GM18858 (cell line): Measurements from ENCODE around the gene CNGA3.

Experiments
- ATAC-seq: cut with Tn5 transposase; IDR thresholded peaks from one replicate; pipeline ENCODE4 v1.9.1; 2021; ENCODE audit not compliant: unreplicated experiment

Gene CNGA3

DNA sequence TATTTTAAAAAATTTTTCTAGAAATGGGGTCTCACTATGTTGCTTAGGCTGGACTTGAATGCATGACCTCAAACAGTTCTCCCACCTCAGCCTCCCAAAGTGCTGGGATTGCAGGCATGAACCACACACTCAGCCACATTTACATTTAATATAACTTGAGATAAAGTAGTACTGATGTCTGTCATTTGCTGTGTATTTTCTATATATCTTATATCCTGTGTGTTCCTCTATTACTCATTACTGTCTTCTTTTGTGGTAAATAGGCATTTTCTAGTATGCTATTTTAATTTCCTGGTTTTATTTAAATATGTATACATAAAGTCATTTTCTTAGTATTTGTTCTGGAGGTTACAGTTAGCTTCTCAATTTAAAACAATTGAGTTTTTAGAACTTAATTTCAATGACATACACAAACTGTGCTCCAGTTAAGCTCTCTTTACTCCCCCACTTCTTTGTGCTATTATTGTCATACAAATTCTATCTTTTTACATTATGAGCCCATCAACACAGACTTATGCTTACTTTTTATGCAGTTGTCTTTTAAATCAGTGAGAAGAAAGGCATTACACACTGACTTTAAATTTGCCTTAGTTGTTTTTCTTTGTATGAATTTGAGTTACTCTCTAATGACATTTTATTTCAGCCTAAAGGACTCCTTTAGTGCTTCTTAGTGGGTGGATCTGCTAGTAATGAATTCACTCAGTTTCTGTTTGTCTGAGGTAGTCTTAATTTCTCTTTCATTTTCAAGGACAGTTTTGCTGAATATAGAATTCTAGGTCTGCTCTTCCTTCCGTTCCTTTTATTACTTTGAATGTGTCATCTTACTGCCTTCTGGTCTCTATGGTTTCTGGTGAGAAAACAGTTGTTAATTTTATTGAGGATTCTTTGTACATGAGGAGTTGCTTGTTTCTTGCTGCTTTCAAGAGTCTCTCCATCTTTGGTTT, 92.2 kb downstream of the CNGA3 start:
- peak; percentile 92 for ATAC-seq

DNA sequence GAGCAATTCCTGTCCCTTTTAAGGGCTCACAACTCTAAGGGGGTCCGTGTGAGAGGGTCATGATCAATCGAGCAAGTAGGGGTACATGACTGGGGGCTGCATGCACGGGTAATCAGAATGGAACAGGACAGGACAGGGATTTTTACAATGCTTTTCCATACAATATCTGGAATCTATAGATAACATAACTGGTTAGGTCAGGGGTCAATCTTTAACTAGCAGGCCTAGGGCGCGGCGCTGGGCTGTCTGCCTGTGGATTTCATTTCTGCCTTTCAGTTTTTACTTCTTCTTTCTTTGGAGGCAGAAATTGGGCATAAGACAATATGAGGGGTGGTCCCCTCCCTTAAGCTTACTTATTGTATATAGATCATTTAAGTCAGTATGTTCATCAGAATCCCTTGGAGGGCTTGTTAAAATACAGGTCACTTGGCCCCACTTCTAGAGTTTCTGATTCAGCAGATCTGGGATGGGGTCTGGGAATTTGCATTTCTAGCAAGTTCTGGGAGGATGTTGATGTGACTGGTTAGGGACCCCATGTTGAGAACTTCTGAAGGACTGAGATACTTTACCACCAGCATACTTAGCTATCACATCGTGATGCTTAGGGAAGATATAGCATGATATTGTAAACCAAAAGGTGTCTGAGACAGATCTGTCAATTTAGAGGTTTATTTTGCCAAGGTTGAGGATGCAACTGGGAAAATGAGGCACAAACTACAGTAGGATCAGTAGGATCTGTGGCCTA, 95.6 kb downstream of the CNGA3 start:
- no peak for ATAC-seq

DNA sequence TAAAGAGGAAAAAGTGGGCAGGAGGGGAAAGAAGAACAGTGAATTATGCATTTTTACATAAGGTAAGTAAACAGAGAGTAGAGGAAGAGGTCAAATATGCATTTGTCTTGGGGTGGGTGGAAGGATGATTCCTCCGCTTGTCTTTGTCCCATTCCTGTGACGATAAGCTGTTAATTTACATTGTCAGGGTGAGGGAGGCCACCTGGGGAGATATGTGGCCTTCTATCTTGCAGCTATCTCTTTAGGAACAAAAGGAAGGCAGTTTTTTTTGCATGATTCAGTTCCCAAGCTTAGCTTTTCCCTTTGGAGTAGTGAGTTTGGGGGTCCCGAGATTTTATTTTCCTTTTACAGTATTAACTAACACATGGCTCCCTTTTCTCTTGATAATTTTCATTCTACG, 96.2 kb downstream of the CNGA3 start:
- no peak for ATAC-seq

DNA sequence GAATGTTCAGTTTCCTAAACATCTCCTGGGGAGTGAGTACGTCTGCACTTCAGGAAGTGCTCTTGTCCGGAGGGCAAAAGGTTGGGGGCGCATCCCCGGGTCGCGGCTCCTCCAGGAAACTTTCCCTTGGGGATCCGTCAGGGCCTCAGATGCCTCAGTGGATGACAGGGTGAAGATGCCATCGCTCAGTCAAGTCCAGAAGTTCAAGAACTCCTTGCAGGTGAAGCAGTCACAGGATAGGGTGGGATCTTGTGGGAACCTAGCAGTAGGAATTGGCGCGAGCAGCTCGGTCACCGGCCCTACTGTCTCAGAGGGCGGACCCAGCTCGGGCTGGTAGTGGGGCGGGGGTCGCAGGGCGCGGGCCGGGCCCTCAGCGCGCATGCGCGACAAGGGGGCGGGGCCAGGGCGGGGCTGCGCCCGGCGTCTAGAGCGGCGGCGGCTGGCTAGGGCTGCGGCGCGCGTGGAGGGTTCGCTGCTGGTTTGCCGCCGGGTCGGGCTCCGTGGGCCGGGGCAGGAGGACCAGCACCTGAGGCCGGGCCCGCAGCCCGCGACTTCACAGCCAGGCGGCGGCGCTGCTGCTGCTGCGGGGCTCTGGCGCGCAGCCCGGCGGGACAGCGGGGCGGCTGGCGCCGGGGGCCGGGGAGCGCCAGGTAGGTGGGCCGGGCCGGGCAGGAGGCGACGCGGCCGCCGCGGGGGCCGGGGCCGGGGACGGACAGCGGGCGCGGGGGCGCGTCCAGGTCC, 98.3 kb downstream of the CNGA3 start, which contains the start of gene INPP4A:
TSS of gene INPP4A (plus strand) at position 423 of the 741 bp plus-strand sequence. CDS start 75,191 bp downstream, outside the sequence.
- ATAC-seq = peak; percentile 60

DNA sequence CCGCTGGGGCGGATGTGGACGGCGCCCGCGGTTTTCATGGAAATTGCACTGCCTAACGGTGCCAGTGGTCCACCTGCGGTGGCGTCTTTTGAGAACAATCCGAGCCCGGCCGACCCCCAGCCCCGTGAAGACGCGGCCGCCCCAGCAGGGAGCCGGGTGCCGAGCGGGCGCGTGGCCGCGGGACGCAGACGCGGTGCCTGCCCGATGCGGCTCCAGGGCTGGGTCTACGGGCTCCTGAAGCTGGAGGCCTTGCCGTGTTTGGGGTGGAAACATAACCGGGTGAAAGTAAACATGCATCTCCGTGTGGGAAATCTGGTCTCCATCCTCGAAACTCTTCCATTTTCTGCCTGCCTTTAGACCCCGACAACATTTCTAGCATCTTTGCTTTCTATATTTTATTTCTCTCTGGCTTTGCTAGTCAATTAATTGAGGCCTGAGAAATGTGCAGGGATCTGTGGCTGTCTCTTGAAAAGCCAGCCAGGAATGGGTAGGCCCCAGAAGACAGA, 99.0 kb downstream of the CNGA3 start:
- peak; percentile 10 for ATAC-seq

DNA sequence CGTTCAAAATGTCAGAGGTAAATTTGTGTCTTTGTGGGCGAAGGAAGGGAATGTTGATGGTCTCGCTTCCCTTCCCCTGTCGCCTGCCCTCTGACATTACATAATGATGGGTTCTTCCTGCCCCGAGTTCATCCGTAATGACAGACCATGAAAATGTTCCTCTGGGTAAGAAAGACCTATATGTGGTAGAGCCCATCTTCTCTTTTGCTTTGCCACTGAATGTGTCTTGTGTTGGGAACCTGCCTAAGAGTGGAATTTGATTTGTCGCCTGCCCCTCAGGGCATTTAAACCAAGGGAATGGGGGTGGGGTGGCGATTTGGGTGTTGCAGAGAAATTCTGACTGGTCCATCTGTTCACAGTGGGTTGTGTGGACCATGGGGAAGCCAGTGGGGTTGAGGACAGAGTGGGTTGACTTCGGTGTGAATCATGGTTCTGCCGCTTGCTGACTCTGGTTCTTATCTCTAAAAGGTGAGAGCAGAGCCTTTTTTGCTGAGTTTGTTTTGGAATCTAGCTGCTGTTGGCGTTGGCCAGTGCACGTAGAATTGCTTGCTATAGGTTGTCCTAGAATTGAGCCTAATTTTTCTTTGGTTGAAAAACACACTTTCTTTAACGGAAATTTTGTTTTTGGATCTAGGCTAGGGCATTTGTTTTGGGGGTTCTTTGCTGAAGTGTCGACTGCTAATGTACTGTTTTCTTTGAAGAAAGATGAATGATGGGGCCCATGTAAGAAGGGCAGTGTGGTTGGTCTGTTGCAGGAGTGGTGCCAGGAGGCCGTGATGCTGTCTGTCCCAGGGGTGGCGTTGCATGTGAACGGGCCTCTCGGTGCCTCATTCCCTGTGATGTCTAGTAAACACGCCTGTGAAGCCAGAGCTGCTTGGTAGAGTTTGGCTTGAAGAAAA, 99.7 kb downstream of the CNGA3 start:
- ATAC-seq = no peak

DNA sequence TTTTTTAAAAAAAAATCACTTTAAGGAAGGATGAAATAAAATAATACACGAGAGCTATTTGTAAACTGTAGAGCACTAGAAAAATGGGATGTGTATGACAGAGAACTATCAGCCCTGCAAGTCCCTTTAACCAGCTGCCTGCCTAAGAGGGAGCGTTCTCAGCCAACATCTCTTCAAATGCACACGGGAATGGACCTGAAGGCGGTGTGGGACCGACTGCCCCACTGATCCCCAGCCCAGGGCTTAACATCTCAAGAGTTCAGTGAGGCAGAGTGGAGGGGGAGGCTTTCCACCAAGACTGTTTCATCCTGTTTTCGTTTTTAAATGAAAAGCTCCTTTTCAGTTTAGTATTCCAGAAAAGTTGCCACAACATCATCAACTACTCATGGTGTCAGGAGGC, 100.6 kb downstream of the CNGA3 start:
- no peak for ATAC-seq
